Fibroblast of pulmonary artery (primary cell): ENCODE results near the gene NTRK3.

Experiments used
- DNase-seq: peaks from one replicate; pipeline ENCODE4 v3.0.0-alpha.2; 2010; ENCODE audit warnings: low read depth
- H3K4me3 ChIP-seq: replicated peaks from 2 replicates; pipeline ENCODE4 v1.5.1; 2011; ENCODE audit warnings: low read depth, mild to moderate bottlenecking, control low read depth, low read length, moderate library complexity
- CTCF ChIP-seq: IDR thresholded peaks from 2 replicates; pipeline ENCODE4 v1.5.1; 2011; ENCODE audit warnings: mild to moderate bottlenecking, control low read depth, low read length, inconsistent platforms; ENCODE audit errors: missing control alignments

Gene NTRK3

GRCh38 chr15:87877822-87878542 lies 378.6 kb downstream of the NTRK3 start:
- no peak overlapping the region for H3K4me3 ChIP-seq
- no peak for TF ChIP-seq CTCF
- no peak for DNase-seq

GRCh38 chr15:87877114-87877810 lies 379.3 kb downstream of the NTRK3 start:
- no peak for TF ChIP-seq CTCF
- no peak overlapping the region for H3K4me3 ChIP-seq

GRCh38 chr15:87874896-87875711 lies 381.4 kb downstream of the NTRK3 start:
- DNase-seq = peak; percentile 17
- no peak overlapping the region for H3K4me3 ChIP-seq
- TF ChIP-seq CTCF = no peak

More at GRCh38 chr15:87877114-87877810, 379.3 kb downstream of the NTRK3 start:
- DNase-seq = peak; percentile 87

- peak; percentile 58 for DNase-seq
- no peak overlapping the region for H3K4me3 ChIP-seq
- TF ChIP-seq CTCF = no peak
Observed at GRCh38 chr15:87873516-87873915, 383.0 kb downstream of the NTRK3 start.

GRCh38 chr15:87871731-87872320 lies 384.7 kb downstream of the NTRK3 start:
- peak; percentile 31 for DNase-seq
- H3K4me3 ChIP-seq = no peak overlapping the region
- no peak for TF ChIP-seq CTCF

GRCh38 chr15:87871258-87871681 lies 385.3 kb downstream of the NTRK3 start:
- DNase-seq = peak; percentile 29
- no peak for TF ChIP-seq CTCF
- no peak overlapping the region for H3K4me3 ChIP-seq
